Coronary artery (tissue), 2 donors: ENCODE measurements around the gene PET117.

ENCODE experiments used
- DNase-seq: peaks from one replicate; pipeline ENCODE4 v3.0.0-alpha.2; 2017; ENCODE audit warnings: low spot score
- H3K27ac ChIP-seq, 2 donors: fragments of 200-600 bp; sonication (generic); one replicate each; pipeline ENCODE4 v1.5.1; 2016 to 2019
- H3K4me3 ChIP-seq: fragments of 200-600 bp; sonication (generic); 2 replicates; pipeline ENCODE4 v1.5.1; 2016; ENCODE audit warnings: mild to moderate bottlenecking, moderate library complexity
- TF ChIP-seq, protein P1 (sequence below): fragments of 200-600 bp; sonication (generic); IDR thresholded peaks from one replicate; pipeline ENCODE4 v1.5.1; 2019; ENCODE audit warnings: antibody characterized with exemption

Gene PET117

DNA sequence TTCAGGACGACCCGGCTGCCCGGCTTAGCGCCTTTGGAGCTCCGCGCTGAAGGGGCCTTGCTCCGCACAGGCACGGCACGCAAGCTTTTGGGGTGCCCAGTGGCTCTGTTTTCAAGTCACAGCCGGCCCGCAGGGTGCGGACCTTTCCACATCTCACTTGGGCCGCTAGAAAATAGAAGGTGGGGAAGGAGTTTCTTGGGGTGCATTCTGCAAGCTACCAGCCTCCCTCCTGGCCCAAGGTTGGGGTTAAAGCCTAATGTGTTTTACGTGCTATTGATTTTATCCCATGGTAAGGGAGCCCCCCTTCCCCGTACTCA, 561 bp downstream of the PET117 start:
- TF ChIP-seq, protein P1, sequence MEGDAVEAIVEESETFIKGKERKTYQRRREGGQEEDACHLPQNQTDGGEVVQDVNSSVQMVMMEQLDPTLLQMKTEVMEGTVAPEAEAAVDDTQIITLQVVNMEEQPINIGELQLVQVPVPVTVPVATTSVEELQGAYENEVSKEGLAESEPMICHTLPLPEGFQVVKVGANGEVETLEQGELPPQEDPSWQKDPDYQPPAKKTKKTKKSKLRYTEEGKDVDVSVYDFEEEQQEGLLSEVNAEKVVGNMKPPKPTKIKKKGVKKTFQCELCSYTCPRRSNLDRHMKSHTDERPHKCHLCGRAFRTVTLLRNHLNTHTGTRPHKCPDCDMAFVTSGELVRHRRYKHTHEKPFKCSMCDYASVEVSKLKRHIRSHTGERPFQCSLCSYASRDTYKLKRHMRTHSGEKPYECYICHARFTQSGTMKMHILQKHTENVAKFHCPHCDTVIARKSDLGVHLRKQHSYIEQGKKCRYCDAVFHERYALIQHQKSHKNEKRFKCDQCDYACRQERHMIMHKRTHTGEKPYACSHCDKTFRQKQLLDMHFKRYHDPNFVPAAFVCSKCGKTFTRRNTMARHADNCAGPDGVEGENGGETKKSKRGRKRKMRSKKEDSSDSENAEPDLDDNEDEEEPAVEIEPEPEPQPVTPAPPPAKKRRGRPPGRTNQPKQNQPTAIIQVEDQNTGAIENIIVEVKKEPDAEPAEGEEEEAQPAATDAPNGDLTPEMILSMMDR: no peak
- H3K4me3 ChIP-seq: peak overlapping the region; percentile 95
- peak overlapping the region; percentile 68 to 96 for H3K27ac ChIP-seq
- no peak for DNase-seq

DNA sequence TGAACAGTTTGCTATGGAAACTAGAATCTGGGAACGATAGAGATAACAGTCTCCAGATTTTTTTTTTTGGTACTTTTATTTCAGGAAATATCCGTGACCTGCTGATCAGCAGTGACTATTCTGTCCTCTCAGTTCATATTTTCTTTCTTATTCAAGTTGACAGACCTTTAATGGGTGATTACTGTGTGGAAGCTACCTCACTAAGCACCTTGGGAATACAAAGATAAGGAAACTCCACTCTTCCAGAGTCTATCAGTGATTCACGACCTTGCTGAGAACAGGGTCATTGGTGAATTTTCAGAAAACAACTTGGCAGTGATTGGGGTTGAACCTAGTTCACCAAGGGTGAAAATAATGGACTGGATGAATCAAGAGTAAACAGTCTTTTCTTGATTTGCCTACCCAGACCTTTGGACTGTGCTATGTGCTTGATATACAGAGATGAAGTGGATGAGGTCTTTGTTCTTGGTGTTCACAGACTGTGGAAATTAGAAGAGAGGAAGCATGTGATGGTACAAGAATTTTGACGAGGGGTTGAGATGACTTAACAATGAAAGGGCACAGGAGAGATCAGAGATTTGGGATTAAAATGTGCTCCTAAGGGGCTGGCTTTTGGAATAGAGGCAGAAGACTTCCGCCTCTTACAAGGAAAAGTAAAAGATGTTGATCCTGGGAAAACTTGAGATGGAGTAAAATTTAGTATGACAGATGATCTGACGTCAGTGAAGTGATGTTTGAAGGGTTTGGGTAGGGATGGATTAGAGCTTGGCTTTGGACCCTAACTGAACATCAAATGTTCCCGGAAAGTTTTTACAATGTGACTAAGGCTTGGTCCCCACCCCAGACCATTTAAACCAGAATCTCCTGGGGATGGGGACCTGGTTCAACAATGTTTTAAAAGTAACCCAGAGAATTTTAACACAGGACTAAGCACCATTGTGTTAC, 1.2 kb downstream of the PET117 start:
- peak overlapping the region; percentile 95 for H3K4me3 ChIP-seq
- DNase-seq: no peak
- no peak overlapping the region for H3K27ac ChIP-seq
- TF ChIP-seq, protein P1: no peak

DNA sequence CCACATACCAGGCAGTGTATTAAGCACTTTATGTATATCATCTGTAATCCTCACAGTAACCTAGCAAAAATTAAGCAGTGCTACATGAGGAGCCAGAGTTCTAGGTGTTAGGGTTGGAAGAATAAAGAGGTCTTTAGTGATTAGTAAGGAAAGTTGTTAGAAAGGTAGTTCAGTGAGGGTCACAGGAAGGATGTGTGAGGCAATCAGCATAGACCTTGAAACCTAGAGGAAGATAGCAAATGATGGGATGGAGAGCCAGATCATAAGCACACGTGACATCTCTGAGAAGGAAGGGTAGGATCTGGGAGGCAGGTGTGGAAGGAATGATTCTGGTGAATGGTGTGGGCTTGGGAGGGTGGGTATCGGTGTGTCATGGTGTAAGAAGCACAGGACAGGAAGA, 2.2 kb downstream of the PET117 start:
- Histone ChIP-seq H3K27ac (no peak overlapping the region), H3K4me3 (no peak overlapping the region)
- TF ChIP-seq, protein P1: no peak
- no peak for DNase-seq

DNA sequence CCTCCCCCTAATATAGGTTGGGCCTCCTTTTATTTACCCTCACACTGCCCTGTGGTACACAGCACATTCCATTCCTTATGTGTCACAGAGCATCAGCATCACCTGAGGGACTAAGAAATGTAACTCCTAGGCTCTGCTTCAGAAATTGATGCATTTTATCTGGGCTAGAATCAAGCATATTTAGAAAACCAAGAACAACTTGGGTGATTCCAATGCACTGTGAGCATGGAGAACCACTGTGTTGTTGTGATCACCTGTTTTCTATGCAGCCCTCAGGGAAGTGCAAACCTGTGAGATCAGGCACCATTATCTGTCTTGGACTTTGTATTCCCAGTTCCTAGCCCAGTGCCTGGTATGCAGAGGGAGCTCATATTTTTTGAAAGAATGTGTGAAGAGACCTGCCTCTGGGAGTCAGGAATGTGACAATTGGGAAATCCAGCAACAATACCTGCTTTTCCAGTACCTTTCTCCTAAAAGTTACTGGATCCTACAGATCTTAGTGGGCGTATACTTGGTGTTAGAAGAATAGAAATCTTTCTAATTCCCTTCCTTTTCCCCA, 7.0 kb downstream of the PET117 start:
- TF ChIP-seq, protein P1: no peak
- Histone ChIP-seq H3K4me3 (no peak overlapping the region), H3K27ac (no peak overlapping the region)
- DNase-seq: no peak

DNA sequence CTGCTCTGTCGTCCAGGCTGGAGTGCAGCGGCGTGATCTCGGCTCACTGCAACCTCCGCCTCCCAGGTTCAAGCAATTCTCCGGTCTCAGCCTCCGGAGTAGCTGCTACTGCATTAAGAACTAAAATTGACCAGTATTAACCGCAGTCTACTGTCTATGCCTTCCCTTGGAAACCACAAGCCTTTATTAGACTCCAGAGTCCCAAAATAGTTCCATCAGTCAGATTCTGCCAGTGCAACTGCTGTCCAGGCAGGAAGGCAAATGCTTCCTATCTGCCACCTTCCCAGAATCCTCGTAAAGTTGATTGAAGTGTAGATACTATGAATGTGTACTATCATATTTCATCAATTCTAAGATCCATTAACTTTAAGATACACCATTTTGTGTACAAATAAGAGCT, 16.7 kb downstream of the PET117 start:
- Histone ChIP-seq H3K27ac (no peak overlapping the region), H3K4me3 (no peak overlapping the region)
- TF ChIP-seq, protein P1: no peak

DNA sequence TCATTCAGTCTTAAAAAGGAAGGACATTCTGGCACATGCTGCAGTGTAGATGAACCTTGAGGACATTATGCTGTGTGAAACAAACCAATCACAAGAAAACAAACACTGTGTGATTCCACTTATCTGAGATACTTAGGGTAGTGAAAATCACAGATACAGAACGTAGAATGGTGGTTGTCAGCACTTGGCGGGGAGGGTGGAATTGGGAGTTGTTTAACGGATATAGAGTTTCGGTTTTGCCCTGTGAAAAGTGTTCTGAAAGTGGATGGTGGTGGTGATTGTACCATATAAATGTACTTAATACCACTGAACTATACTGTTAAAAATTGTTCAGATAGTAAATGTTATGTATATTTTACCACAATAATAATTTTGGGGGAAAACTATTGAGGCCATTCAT, 18.4 kb downstream of the PET117 start:
- no peak overlapping the region for H3K4me3 ChIP-seq
- TF ChIP-seq, protein P1: no peak
- no peak overlapping the region for H3K27ac ChIP-seq
- DNase-seq: no peak

More for the DNA sequence above, 16.7 kb downstream of the PET117 start:
- no peak for DNase-seq

DNA sequence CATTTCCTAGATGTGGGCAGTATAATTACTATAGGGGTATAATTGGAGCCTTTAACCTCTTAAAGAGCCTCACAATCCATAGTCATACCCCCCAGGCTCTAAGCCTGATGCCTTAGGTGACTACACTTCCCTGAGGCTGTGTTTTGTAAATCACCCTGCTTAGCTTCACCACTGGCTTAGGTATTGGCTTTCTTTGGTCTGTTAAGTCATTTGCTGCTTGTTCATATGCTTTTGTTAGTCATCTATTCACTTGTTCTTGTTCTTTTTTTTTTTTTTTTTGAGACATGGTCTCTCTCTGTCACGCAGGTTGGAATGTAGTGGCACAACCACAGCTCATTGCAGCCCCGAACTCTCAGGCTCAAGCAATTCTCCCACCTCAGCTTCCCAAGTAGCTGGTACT, 26.7 kb downstream of the PET117 start:
- H3K4me3 ChIP-seq: no peak overlapping the region
- no peak overlapping the region for H3K27ac ChIP-seq
- TF ChIP-seq, protein P1: no peak
- no peak for DNase-seq
